Vagina (tissue), 2 donors: Measurements from ENCODE around the gene RUVBL2.

Experiments
- CTCF ChIP-seq, 3 experiments: fragments of 450-650 bp in 2 of 3; fragments of 200-600 bp in 1 of 3; sonication (generic) in 1 of 3; IDR thresholded peaks; one replicate each; pipeline ENCODE4 v1.5.1; 2017 to 2019; ENCODE audit warnings: antibody characterized with exemption in 3 of 3, mild to moderate bottlenecking in 2 of 3, moderate library complexity in 2 of 3
- POLR2A ChIP-seq, 2 donors: fragments of 450-650 bp; IDR thresholded peaks; one replicate each; pipeline ENCODE4 v1.6.1; 2017; ENCODE audit warnings: antibody characterized with exemption in 2 of 2, mild to moderate bottlenecking in 2 of 2, moderate library complexity in 2 of 2

GRCh38 chr19:48999481-49000325, 6.0 kb downstream of the RUVBL2 start:
- no peak for TF ChIP-seq POLR2A (IDR thresholded peaks at IDR 0.05)
- peak in 1 of 3 experiments; percentile 32 for TF ChIP-seq CTCF (IDR thresholded peaks at IDR 0.05)
